Astrocyte of the cerebellum (primary cell): ENCODE results near the gene FBXO28.
"Not testable (repeated sequence)": the region's sequence is repeated elsewhere in the genome, so short reads cannot be mapped to it uniquely, and the experiment has no call there.

Experiments
- DNase-seq: peaks from one replicate; pipeline ENCODE4 v3.0.0-alpha.2; 2011; ENCODE audit warnings: low read depth
- H3K4me3 ChIP-seq: 2 replicates; pipeline ENCODE4 v1.5.1; 2011; ENCODE audit warnings: mild to moderate bottlenecking, low read depth, low read length, moderate library complexity
- in situ Hi-C: cut with HindIII; loops from 2 replicates; pipeline ENCODE4 v1.10.0; 2017; ENCODE audit warnings: low sequenced_read_pairs
- TF ChIP-seq, protein P1 (sequence below): IDR thresholded peaks from 2 replicates; pipeline ENCODE4 v1.5.1; 2012; ENCODE audit warnings: low read length, low read depth, moderate library complexity, mild to moderate bottlenecking; ENCODE audit errors: missing control alignments

FBXO28 gene

DNA sequence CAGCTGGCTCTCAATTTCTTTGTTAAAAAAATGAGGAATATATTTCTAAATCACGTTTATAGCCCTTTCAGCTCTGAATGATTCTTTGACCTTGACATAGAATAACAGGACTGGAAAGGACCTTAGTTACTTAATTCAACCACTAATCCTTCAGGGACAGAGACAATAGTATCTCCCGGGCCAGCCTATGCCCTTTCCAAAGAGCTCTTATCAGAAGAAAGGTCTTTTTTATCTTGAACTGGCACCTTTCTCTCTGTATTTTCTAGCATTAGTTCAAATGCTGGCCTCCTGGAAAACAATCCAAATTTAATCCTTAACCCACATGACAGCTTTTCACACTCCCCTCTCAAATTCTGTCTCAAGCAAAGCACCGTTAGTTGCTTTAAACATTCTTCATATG, 44.8 kb upstream of the FBXO28 start:
- in situ Hi-C loops = no loop called here
- DNase-seq = no peak

DNA sequence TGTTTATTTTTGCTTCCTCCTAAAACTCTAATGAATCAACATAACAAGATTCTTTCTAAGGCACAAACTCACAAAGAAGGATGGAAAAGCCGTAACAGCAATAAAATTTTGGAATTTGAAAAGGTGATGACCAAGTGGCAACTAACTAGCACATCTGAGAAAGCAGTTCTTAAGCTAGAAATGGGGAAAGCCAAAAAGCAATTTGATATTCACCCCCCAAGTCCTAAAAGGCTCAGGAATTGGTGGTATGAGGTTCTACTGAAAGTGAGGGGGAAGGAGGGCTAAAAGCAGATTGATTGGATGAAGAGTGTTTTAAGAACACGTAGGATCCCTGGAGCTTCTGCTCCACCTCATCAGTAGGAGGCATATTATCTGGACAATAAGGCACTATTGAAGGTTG, 43.4 kb upstream of the FBXO28 start:
- no peak for DNase-seq
- H3K4me3 ChIP-seq = no peak overlapping the region
- in situ Hi-C loops = no loop called here
- TF ChIP-seq, protein P1, sequence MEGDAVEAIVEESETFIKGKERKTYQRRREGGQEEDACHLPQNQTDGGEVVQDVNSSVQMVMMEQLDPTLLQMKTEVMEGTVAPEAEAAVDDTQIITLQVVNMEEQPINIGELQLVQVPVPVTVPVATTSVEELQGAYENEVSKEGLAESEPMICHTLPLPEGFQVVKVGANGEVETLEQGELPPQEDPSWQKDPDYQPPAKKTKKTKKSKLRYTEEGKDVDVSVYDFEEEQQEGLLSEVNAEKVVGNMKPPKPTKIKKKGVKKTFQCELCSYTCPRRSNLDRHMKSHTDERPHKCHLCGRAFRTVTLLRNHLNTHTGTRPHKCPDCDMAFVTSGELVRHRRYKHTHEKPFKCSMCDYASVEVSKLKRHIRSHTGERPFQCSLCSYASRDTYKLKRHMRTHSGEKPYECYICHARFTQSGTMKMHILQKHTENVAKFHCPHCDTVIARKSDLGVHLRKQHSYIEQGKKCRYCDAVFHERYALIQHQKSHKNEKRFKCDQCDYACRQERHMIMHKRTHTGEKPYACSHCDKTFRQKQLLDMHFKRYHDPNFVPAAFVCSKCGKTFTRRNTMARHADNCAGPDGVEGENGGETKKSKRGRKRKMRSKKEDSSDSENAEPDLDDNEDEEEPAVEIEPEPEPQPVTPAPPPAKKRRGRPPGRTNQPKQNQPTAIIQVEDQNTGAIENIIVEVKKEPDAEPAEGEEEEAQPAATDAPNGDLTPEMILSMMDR = no peak

More for the DNA sequence above, 44.8 kb upstream of the FBXO28 start:
- TF ChIP-seq, protein P1 = no peak
- H3K4me3 ChIP-seq = no peak overlapping the region

DNA sequence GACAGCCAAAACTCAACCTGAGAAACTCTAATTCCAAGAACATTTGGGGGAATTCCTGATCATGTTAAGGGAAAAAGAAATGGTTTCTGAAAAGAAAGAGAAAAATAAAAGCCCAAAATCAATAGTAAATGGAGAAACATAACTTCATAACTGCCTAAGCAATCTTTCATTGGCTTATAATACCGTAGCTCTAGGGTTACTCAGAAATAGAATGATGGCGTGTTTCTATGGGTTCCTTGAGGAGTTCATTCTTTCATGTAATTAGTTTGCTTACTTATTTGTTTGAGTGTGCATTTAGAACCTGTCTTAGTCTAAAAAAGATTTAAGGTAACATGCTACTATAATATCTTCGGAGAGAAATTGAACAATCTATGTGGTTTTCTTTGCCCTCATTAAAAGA, 37.5 kb upstream of the FBXO28 start:
- TF ChIP-seq, protein P1 = no peak
- H3K4me3 ChIP-seq = no peak overlapping the region
- no peak for DNase-seq
- in situ Hi-C loops = no loop called here

DNA sequence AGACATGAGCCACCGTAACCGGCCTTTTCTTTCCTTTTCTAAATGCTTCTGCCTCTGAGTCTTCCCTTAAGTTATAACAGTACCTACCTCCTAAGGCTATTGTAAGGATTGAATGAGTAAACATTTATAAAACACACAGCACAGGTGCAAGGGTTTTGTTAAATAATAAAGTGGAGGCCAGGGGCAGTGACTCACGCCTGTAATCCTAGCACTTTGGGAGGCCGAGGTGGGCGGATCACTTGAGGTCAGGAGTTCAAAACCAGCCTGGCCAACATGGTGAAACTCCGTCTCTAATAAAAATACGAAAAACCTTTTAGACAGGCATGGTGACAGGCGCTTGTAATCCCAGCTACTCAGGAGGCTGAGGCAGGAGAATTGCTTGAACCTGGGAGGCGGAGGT, 34.3 kb upstream of the FBXO28 start:
- in situ Hi-C loops, DNase-seq, H3K4me3 ChIP-seq: not testable (repeated sequence)

DNA sequence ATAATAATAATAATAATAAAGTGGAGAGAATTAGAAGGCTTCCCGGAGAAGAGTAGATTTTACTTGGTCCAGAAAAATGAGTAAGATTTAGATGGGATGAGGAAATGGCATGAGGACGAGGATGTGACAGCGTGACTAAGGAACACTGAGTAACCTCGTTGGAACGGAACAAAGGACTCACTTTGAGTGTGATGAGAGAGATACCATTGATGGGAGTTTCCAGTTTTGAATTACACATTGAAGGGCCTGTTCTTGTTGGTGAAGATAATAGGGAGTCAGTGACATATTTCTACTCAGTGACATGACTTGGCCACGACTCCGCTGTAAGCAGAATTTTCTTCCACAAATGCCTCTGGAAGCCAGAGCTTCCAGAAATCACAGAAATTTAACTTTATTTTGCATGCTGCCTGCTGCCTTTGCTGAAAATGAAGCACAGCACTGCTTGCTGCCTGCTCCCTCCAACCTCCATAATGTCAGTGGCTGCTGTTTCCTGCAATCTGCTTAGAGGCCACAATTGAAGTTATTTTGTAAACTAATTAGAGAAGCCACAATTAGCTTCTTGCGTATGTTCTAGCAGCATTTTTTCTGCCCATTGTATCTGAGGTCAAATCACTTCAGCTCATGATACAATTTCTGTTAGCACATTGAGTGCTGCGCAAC, 33.7 kb upstream of the FBXO28 start:
- in situ Hi-C loops = no loop called here
- no peak for DNase-seq
- TF ChIP-seq, protein P1 = no peak
- no peak overlapping the region for H3K4me3 ChIP-seq

DNA sequence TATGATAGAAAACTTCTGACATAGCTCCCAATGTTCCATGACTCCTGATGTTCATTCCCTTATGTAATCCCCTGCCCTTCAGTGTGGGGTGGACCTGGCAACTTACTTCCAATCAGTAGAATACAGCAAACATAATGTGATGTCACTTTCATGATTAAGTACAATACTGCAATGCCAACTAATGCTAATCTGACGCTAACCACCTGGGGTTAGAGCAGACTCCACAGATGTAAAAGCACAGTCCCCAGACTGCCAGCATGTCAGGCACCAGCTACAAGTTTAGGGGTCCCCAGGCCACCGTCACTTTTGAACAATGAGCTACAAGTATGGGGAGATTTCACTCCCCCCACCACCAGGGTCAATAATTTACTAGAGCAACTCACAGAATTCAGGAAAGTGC, 32.3 kb upstream of the FBXO28 start:
- TF ChIP-seq, protein P1 = no peak
- in situ Hi-C loops = no loop called here
- no peak overlapping the region for H3K4me3 ChIP-seq
- DNase-seq = no peak

DNA sequence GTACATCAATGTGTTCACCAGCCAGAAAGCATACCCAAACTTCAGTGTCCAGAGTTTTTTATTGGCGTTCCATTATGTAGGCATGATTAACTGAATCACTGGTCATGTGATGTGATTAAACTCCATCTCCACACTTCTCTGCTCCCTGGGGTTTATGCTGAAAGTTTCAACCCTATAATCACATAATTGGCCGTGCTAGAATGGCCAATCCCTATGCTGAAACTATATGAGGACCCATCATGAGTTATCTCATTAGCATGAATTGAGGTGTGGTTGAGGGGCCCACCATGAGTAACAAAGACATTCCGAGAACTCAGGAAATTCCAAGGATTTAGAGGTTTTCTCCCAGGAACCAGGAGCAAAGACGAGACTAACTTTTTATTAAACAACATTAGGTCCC, 31.8 kb upstream of the FBXO28 start:
- TF ChIP-seq, protein P1 = no peak
- no peak for DNase-seq
- no peak overlapping the region for H3K4me3 ChIP-seq
- in situ Hi-C loops = no loop called here
